K562 (cell line): ENCODE data around the gene TMEM138. TPM values are rescaled to one million over a fixed set of nuclear protein-coding genes. Genes with fewer than 3 reads are reported as not detected.

Source experiments
- ATAC-seq: fragments of 200-7000 bp; cut with Tn5 transposase; 3 replicates; pipeline ENCODE4 v1.9.1; 2020; ENCODE audit warnings: moderate library complexity
- BruUV-seq: library from RNA; stranded (reverse); fragments of 400-500 nt; replicated peaks from 2 replicates; lab custom pipeline; 2021; lab: Mats Ljungman, UMichigan
- CTCF ChIA-PET: fragments of 300-600 bp; formaldehyde crosslinking; extraction: SDS; loops from one replicate; lab custom pipeline; 2021; ENCODE audit warnings: low intra/inter-chr PET ratio; lab: Yijun Ruan, JAX
- POLR2A ChIA-PET: fragments of 300-600, 350-650 bp; sonication (Branson Sonifier 250); formaldehyde crosslinking; extraction: SDS; loops from one replicate; lab custom pipeline; 2021; ENCODE audit warnings: antibody characterized with exemption, inconsistent platforms; lab: Yijun Ruan, JAX
- DNase-seq, 4 experiments: peaks; one replicate each; pipeline versions ENCODE4 v3.0.0 to v3.0.0-alpha.2; 2011 to 2018; ENCODE audit warnings: low spot score in 3 of 4, mixed read lengths in 3 of 4; ENCODE audit errors: extremely low read depth in 1 of 4
- FAIRE-seq: peaks from 2 replicates; lab custom pipeline; 2011; peaks lifted over from hg19 to GRCh38; lab: Jason Lieb, UNC
- H2AFZ ChIP-seq: 2 replicates; pipeline ENCODE4 v1.6.0; 2011; ENCODE audit warnings: low read depth, low read length, control low read depth, inconsistent platforms
- H3K27ac ChIP-seq: fragments of 200-600 bp; 3 replicates; pipeline ENCODE4 v1.8.0; 2011; ENCODE audit warnings: low read depth, mild to moderate bottlenecking, control low read depth, inconsistent platforms, low read length, moderate library complexity, mixed read lengths; ENCODE audit errors: extremely low read depth
- H3K27me3 ChIP-seq, 2 experiments: fragments of 300-600 bp in 1 of 2; 2 replicates in 1 of 2; 3 replicates in 1 of 2; pipeline versions ENCODE4 v1.6.0 to v1.8.0; 2011; ENCODE audit warnings: inconsistent platforms in 2 of 2, low read length in 2 of 2, mild to moderate bottlenecking in 1 of 2, mixed read lengths in 1 of 2, moderate library complexity in 1 of 2; ENCODE audit not compliant: control insufficient read depth in 2 of 2, insufficient read depth in 2 of 2
- H3K36me3 ChIP-seq: fragments of 300-600 bp; 3 replicates; pipeline ENCODE4 v1.8.0; 2011; ENCODE audit warnings: mild to moderate bottlenecking, low read length, inconsistent platforms; ENCODE audit not compliant: control insufficient read depth, insufficient read depth
- H3K4me1 ChIP-seq, 2 experiments: fragments of 200-600 bp in 1 of 2; replicated peaks in 1 of 2; 2 replicates in 1 of 2; 3 replicates in 1 of 2; pipeline versions ENCODE4 v1.5.1 to v1.8.0; 2011; ENCODE audit warnings: inconsistent platforms in 2 of 2, low read length in 2 of 2, mild to moderate bottlenecking in 1 of 2, mixed read lengths in 1 of 2, moderate library complexity in 1 of 2; ENCODE audit not compliant: control insufficient read depth in 2 of 2, insufficient read depth in 2 of 2
- H3K4me2 ChIP-seq: 2 replicates; pipeline ENCODE4 v1.6.1; 2011; ENCODE audit warnings: low read length, control low read depth, inconsistent platforms, mixed read lengths; ENCODE audit not compliant: insufficient read depth
- H3K4me3 ChIP-seq: fragments of 200-600 bp; sonication (generic), shearing (Covaris generic); 2 replicates; pipeline ENCODE4 v1.5.1; 2016; ENCODE audit warnings: control low read depth, inconsistent platforms
- H3K79me2 ChIP-seq: fragments of 200-600 bp; 3 replicates; pipeline ENCODE4 v1.8.0; 2011; ENCODE audit warnings: low read length, inconsistent platforms; ENCODE audit not compliant: control insufficient read depth, insufficient read depth
- H3K9ac ChIP-seq, 2 experiments: 2 replicates each; pipeline versions ENCODE4 v1.6.0 to v1.6.1; 2011; ENCODE audit warnings: low read depth in 2 of 2, low read length in 2 of 2, control low read depth in 1 of 2, inconsistent platforms in 1 of 2, mild to moderate bottlenecking in 1 of 2, mixed read lengths in 1 of 2; ENCODE audit not compliant: insufficient read depth in 1 of 2
- H3K9me1 ChIP-seq: one replicate; pipeline ENCODE4 v1.6.0; 2011; ENCODE audit warnings: inconsistent platforms, mild to moderate bottlenecking, low read length, moderate library complexity; ENCODE audit not compliant: control insufficient read depth, insufficient read depth
- H3K9me3 ChIP-seq: replicated peaks from 2 replicates; pipeline ENCODE4 v1.5.1; 2011; ENCODE audit warnings: low read depth, low read length, inconsistent platforms; ENCODE audit not compliant: control insufficient read depth, insufficient read depth
- H4K20me1 ChIP-seq: replicated peaks from 2 replicates; pipeline ENCODE4 v1.6.1; 2011; ENCODE audit warnings: low read length, inconsistent platforms, mixed read lengths; ENCODE audit not compliant: control insufficient read depth, insufficient read depth
- GATAD2A ChIP-seq: fragments of 450-650 bp; IDR thresholded peaks from 2 replicates; pipeline ENCODE4 v1.6.1; 2017
- HES1 ChIP-seq: fragments of 450-650 bp; IDR thresholded peaks from 2 replicates; pipeline ENCODE4 v1.6.1; 2016; ENCODE audit warnings: low read depth, mild to moderate bottlenecking, moderate library complexity
- HNRNPK ChIP-seq: fragments of 200-400 bp; formaldehyde crosslinking; IDR thresholded peaks from one replicate; pipeline ENCODE4 v1.6.1; 2018; ENCODE audit warnings: mild to moderate bottlenecking, low read depth, low read length; ENCODE audit not compliant: poor library complexity, severe bottlenecking
- IRF2 ChIP-seq: sonication (generic); formaldehyde crosslinking; IDR thresholded peaks from 2 replicates; pipeline ENCODE4 v1.8.1; 2022; ENCODE audit warnings: mild to moderate bottlenecking, missing genetic modification reagents
- KDM1A ChIP-seq, 2 experiments: fragments of 450-650 bp; IDR thresholded peaks; 2 replicates each; pipeline ENCODE4 v1.6.1; 2016; ENCODE audit warnings: mild to moderate bottlenecking in 2 of 2
- NFATC3 ChIP-seq: fragments of 450-650 bp; IDR thresholded peaks from 2 replicates; pipeline ENCODE4 v1.6.1; 2017; ENCODE audit warnings: mild to moderate bottlenecking
- NFIC ChIP-seq: fragments of 450-650 bp; IDR thresholded peaks from 2 replicates; pipeline ENCODE4 v1.6.1; 2017; ENCODE audit warnings: mild to moderate bottlenecking, inconsistent platforms
- REST ChIP-seq, 2 experiments: fragments of 450-650 bp; formaldehyde crosslinking in 1 of 2; IDR thresholded peaks; 2 replicates each; pipeline versions ENCODE4 v1.4.0 to v1.6.1; 2014 to 2020; ENCODE audit warnings: mild to moderate bottlenecking in 2 of 2, borderline replicate concordance in 1 of 2, low read depth in 1 of 2
- TAF1 ChIP-seq: IDR thresholded peaks from 2 replicates; pipeline ENCODE4 v1.6.1; 2011; ENCODE audit warnings: mild to moderate bottlenecking, low read length, moderate library complexity; ENCODE audit not compliant: insufficient read depth, control insufficient read depth, severe bottlenecking; ENCODE audit errors: extremely low read depth
- THRAP3 ChIP-seq: fragments of 450-650 bp; IDR thresholded peaks from 2 replicates; pipeline ENCODE4 v1.6.1; 2016; ENCODE audit warnings: mild to moderate bottlenecking, inconsistent platforms, borderline replicate concordance
- ZKSCAN3 ChIP-seq: fragments of 250-450 bp; sonication (Bioruptor Pico); IDR thresholded peaks from 2 replicates; pipeline ENCODE4 v1.4.0; 2020
- ZNF224 ChIP-seq: sonication (generic); formaldehyde crosslinking; IDR thresholded peaks from 2 replicates; pipeline ENCODE4 v1.8.0; 2022; ENCODE audit warnings: mild to moderate bottlenecking, missing genetic modification reagents
- ZNF512 ChIP-seq: IDR thresholded peaks from 2 replicates; pipeline ENCODE4 v1.6.1; 2016; ENCODE audit warnings: missing genetic modification characterization, missing compliant biosample characterization
- WGBS: fragments of 100-300 bp; shearing (Covaris generic); methylation state at CpG from one replicate; pipeline ENCODE4 v1.1.6; 2016; ENCODE audit warnings: low coverage, mixed read lengths; ENCODE audit not compliant: insufficient coverage; ENCODE audit errors: missing lambda C conversion rate; 5-methylcytosine and 5-hydroxymethylcytosine counted together
- in situ Hi-C: fragments of 300-500 bp; cut with MboI; formaldehyde crosslinking; loops from 4 replicates; pipeline ENCODE4 v1.15.0; 2018; ENCODE audit warnings: inconsistent platforms, mixed read lengths
- intact Hi-C: fragments of 100-400 bp; cut with micrococcal nuclease; formaldehyde crosslinking; loops from 2 replicates; pipeline ENCODE4 v1.14.2; 2022
- polyA plus RNA-seq, 8 experiments: library from polyadenylated mRNA; depleted of rRNA in 4 of 8; stranded (reverse) in 5 of 8; unstranded in 3 of 8; fragments of >200 nt; fragmentation: Nextera tagmentation in 2 of 8; fragmentation: Illumina TruSeq in 1 of 8; extraction: Ambion mirVana in 2 of 8; extraction: Trizol in 1 of 8; gene quantifications; 2 replicates each; pipeline versions ENCODE4 v1.2.1 to v1.2.3, GENCODE V29; 2011 to 2014; ENCODE audit warnings: inconsistent platforms in 1 of 8, missing spikeins in 1 of 8
- total RNA-seq, 7 experiments: library from RNA; depleted of rRNA in 6 of 7; stranded (reverse); fragments of >200 nt in 6 of 7; fragmentation: Illumina TruSeq in 2 of 7; extraction: Trizol in 2 of 7; gene quantifications; 2 replicates each; pipeline versions ENCODE4 v1.2.1 to v1.2.3, GENCODE V29; 2011 to 2021; ENCODE audit warnings: low replicate concordance in 1 of 7

TMEM138 gene
- total and polyA plus RNA-seq, 9 of the 15 experiments (the other 6 are each of a cell fraction or from before 2014, with no cell fraction given) = 23.2 to 168 (median 63.1) TPM

GRCh38 chr11:61340979-61341378 is 21.2 kb upstream of the TMEM138 start:
- Histone ChIP-seq H3K4me3 (no peak overlapping the region), H3K9me3 (no peaks in the 10 kb centered on the region), H2AFZ (no peak overlapping the region), H4K20me1 (no peaks in the 10 kb centered on the region), H3K36me3 (peaks cover 28% of the 10 kb centered on the region; the same call in 2 of the 3 replicates), H3K27me3 (no peaks in the 10 kb centered on the region), H3K9me1 (no peaks in the 10 kb centered on the region), H3K4me2 (no peak overlapping the region), H3K4me1 (peaks cover 43 to 72% of the 10 kb centered on the region in 2 experiments; a peak in 4 of 5 replicates), H3K9ac (no peak overlapping the region), H3K79me2 (peaks cover 2% of the 10 kb centered on the region; the same call in 1 of the 3 replicates), H3K27ac (no peak overlapping the region)
- DNase-seq (no peak), FAIRE-seq (no peak), ATAC-seq (no peak)
- 100% methylated on average over 2 of the region's 2 CpGs for WGBS
- CTCF ChIA-PET = interaction anchor here (0.7 kb wide), 1 partner anchor 510 kb away, joined by 4 read pairs; no protein-coding TSS in a partner anchor
- intact Hi-C loops (no loop called here), in situ Hi-C loops (no loop called here)
- BruUV-seq = no TSS peak
- POLR2A ChIA-PET = interaction anchor here (1.6 to 3.1 kb wide), 3 partner anchors 10 to 20 kb away, joined by 7 to 29 read pairs (median 8); partner anchors contain the start of genes CYB561A3 and TMEM138
- TF ChIP-seq NFIC = no peak
- no peak for TF ChIP-seq IRF2
- TF ChIP-seq THRAP3 = no peak
- 0 out of 4 replicates have a peak, but pooled peaks have one; percentile 27 to 44 for TF ChIP-seq KDM1A (IDR thresholded peaks at IDR 0.05)
- TF ChIP-seq REST (IDR thresholded peaks at IDR 0.05; ENCODE audit: borderline replicate concordance) = no peak
- no peak for TF ChIP-seq REST (CRISPR knock-in tag; IDR thresholded peaks at IDR 0.05; ENCODE audit: low read depth)
- TF ChIP-seq NFATC3 = no peak
- no peak for TF ChIP-seq ZNF224 (CRISPR knock-in tag)
- TF ChIP-seq HES1 = no peak
- no peak for TF ChIP-seq ZNF512
- TF ChIP-seq HNRNPK = no peak
- no peak for TF ChIP-seq GATAD2A
- no peak for TF ChIP-seq ZKSCAN3 (CRISPR knock-in tag)
- TF ChIP-seq TAF1 = no peak
